H9 (cell line): ENCODE data around the gene SSBP2. TPM values are rescaled to one million over a fixed set of nuclear protein-coding genes. Genes with fewer than 3 reads are reported as not detected.

ENCODE experiments used
- DNase-seq: peaks from one replicate; pipeline ENCODE4 v3.0.0-alpha.2; 2017
- H2AFZ ChIP-seq: one replicate; pipeline ENCODE4 v1.6.1; 2013; ENCODE audit warnings: mild to moderate bottlenecking, low read length, control low read depth, moderate library complexity
- H2AK5ac ChIP-seq: 2 replicates; pipeline ENCODE4 v1.6.1; 2013; ENCODE audit warnings: low read length, control low read depth, mixed read lengths; ENCODE audit not compliant: insufficient read length
- H2BK120ac ChIP-seq: one replicate; pipeline ENCODE4 v1.6.1; 2013; ENCODE audit warnings: low read depth, mild to moderate bottlenecking, low read length, control low read depth, inconsistent platforms; ENCODE audit not compliant: poor library complexity, severe bottlenecking
- H2BK12ac ChIP-seq: 2 replicates; pipeline ENCODE4 v1.6.1; 2013; ENCODE audit warnings: low read length, control low read depth, mixed read lengths, low read depth; ENCODE audit not compliant: insufficient read length
- H2BK15ac ChIP-seq: 2 replicates; pipeline ENCODE4 v1.6.1; 2013; ENCODE audit warnings: low read depth, low read length, control low read depth
- H2BK20ac ChIP-seq: one replicate; pipeline ENCODE4 v1.6.1; 2013; ENCODE audit warnings: low read depth, mild to moderate bottlenecking, low read length, control low read depth, inconsistent platforms; ENCODE audit not compliant: poor library complexity, severe bottlenecking
- H2BK5ac ChIP-seq: 2 replicates; pipeline ENCODE4 v1.6.1; 2013; ENCODE audit warnings: low read length, control low read depth, mixed read lengths; ENCODE audit not compliant: insufficient read length
- H3K14ac ChIP-seq: 2 replicates; pipeline ENCODE4 v1.6.1; 2013; ENCODE audit warnings: low read length, control low read depth; ENCODE audit not compliant: insufficient read depth
- H3K18ac ChIP-seq: 2 replicates; pipeline ENCODE4 v1.6.1; 2013; ENCODE audit warnings: low read depth, mild to moderate bottlenecking, mixed read lengths, low read length, control low read depth; ENCODE audit not compliant: insufficient read length
- H3K23ac ChIP-seq: 2 replicates; pipeline ENCODE4 v1.6.1; 2013; ENCODE audit warnings: low read length, control low read depth, mixed read lengths, low read depth; ENCODE audit not compliant: insufficient read length
- H3K23me2 ChIP-seq: 2 replicates; pipeline ENCODE4 v1.6.1; 2013; ENCODE audit warnings: low read depth, mild to moderate bottlenecking, mixed read lengths, low read length, control low read depth; ENCODE audit not compliant: insufficient read length, poor library complexity, severe bottlenecking
- H3K27ac ChIP-seq: 2 replicates; pipeline ENCODE4 v1.5.1; 2013; ENCODE audit warnings: low read length, control low read depth, mixed read lengths, low read depth; ENCODE audit not compliant: insufficient read length
- H3K27me3 ChIP-seq: 2 replicates; pipeline ENCODE4 v1.6.1; 2013; ENCODE audit warnings: low read length, control low read depth, inconsistent platforms; ENCODE audit not compliant: insufficient read depth
- H3K4ac ChIP-seq: 2 replicates; pipeline ENCODE4 v1.6.1; 2013; ENCODE audit warnings: low read depth, mild to moderate bottlenecking, control low read depth, inconsistent platforms, low read length, moderate library complexity
- H3K4me1 ChIP-seq: 2 replicates; pipeline ENCODE4 v1.6.1; 2013; ENCODE audit warnings: low read length, control low read depth, inconsistent platforms; ENCODE audit not compliant: insufficient read depth
- H3K4me2 ChIP-seq: 2 replicates; pipeline ENCODE4 v1.6.1; 2013; ENCODE audit warnings: low read length, control low read depth, mixed read lengths; ENCODE audit not compliant: insufficient read length, insufficient read depth
- H3K56ac ChIP-seq: 2 replicates; pipeline ENCODE4 v1.6.1; 2013; ENCODE audit warnings: low read depth, mild to moderate bottlenecking, mixed read lengths, low read length, control low read depth; ENCODE audit not compliant: insufficient read length
- H3K79me1 ChIP-seq: 2 replicates; pipeline ENCODE4 v1.6.1; 2013; ENCODE audit warnings: low read depth, mild to moderate bottlenecking, moderate library complexity, low read length, control low read depth, inconsistent platforms; ENCODE audit not compliant: insufficient read depth, poor library complexity, severe bottlenecking
- H3K79me2 ChIP-seq: 2 replicates; pipeline ENCODE4 v1.6.1; 2013; ENCODE audit warnings: low read length, control low read depth, inconsistent platforms; ENCODE audit not compliant: insufficient read depth
- H3K9ac ChIP-seq: 2 replicates; pipeline ENCODE4 v1.6.1; 2013; ENCODE audit warnings: low read length, control low read depth, mixed read lengths; ENCODE audit not compliant: insufficient read length; ENCODE audit errors: extremely low read depth
- H3K9me3 ChIP-seq: one replicate; pipeline ENCODE4 v1.6.1; 2013; ENCODE audit warnings: low read depth, low read length, inconsistent platforms; ENCODE audit not compliant: control insufficient read depth
- H3T11ph ChIP-seq: one replicate; pipeline ENCODE4 v1.6.1; 2013; ENCODE audit warnings: mild to moderate bottlenecking, low read length, control low read depth, inconsistent platforms
- H4K20me1 ChIP-seq: one replicate; pipeline ENCODE4 v1.6.1; 2013; ENCODE audit not compliant: control insufficient read depth, insufficient read length, insufficient read depth
- H4K5ac ChIP-seq: 2 replicates; pipeline ENCODE4 v1.6.1; 2013; ENCODE audit warnings: low read depth, mild to moderate bottlenecking, mixed read lengths, low read length, control low read depth; ENCODE audit not compliant: insufficient read length
- H4K8ac ChIP-seq: replicated peaks from 2 replicates; pipeline ENCODE4 v1.6.1; 2013; ENCODE audit warnings: low read length, control low read depth, mixed read lengths, low read depth; ENCODE audit not compliant: insufficient read length
- H4K91ac ChIP-seq: 2 replicates; pipeline ENCODE4 v1.6.1; 2013; ENCODE audit warnings: low read depth, mild to moderate bottlenecking, moderate library complexity, mixed read lengths, low read length, control low read depth; ENCODE audit not compliant: insufficient read length
- H3K27ac Mint-ChIP-seq, 3 experiments: 2 replicates in 2 of 3; 3 replicates in 1 of 3; pipeline ENCODE4 v1.8.0; 2020 to 2021; ENCODE audit warnings: mixed read lengths in 3 of 3, mild to moderate bottlenecking in 1 of 3, moderate library complexity in 1 of 3
- H3K27me3 Mint-ChIP-seq: 2 replicates; pipeline ENCODE4 v1.8.0; 2021; ENCODE audit warnings: low read depth, mild to moderate bottlenecking, moderate library complexity, mixed read lengths
- H3K36me3 Mint-ChIP-seq, 3 experiments: 2 replicates in 2 of 3; 3 replicates in 1 of 3; pipeline ENCODE4 v1.8.0; 2020 to 2021; ENCODE audit warnings: low read depth in 3 of 3, mixed read lengths in 3 of 3; ENCODE audit not compliant: insufficient read depth in 1 of 3
- H3K4me1 Mint-ChIP-seq, 2 experiments: 2 replicates each; pipeline ENCODE4 v1.8.0; 2020; ENCODE audit warnings: mixed read lengths in 2 of 2
- H3K4me3 Mint-ChIP-seq, 2 experiments: 2 replicates in 1 of 2; 3 replicates in 1 of 2; pipeline ENCODE4 v1.8.0; 2020 to 2021; ENCODE audit warnings: mild to moderate bottlenecking in 2 of 2, mixed read lengths in 2 of 2, moderate library complexity in 1 of 2
- H3K9me3 Mint-ChIP-seq, 2 experiments: 2 replicates in 1 of 2; 3 replicates in 1 of 2; pipeline ENCODE4 v1.8.0; 2020; ENCODE audit warnings: mild to moderate bottlenecking in 2 of 2, mixed read lengths in 2 of 2, moderate library complexity in 1 of 2
- CTCF ChIP-seq: fragments of 200-600 bp; sonication (generic); conservative IDR thresholded peaks from 3 replicates; pipeline ENCODE4 v1.8.0; 2021; ENCODE audit warnings: antibody characterized with exemption, mild to moderate bottlenecking
- WGBS: extraction: QIAGEN DNeasy Blood & Tissue Kit; methylation state at CpG from one replicate; pipeline ENCODE4 v1.1.7; 2013; ENCODE audit warnings: missing lambda C conversion rate, low lambda C conversion rate, mixed read lengths; ENCODE audit not compliant: insufficient read length; ENCODE audit errors: extremely low coverage; 5-methylcytosine and 5-hydroxymethylcytosine counted together
- total RNA-seq: library from RNA; stranded (reverse); gene quantifications from 2 replicates; pipeline ENCODE4 v1.2.1, GENCODE V29; 2021

Gene SSBP2
- total RNA-seq, 1 experiment from 2014 or later = 35.6 TPM

GRCh38 chr5:81763294-81763928 lies 12.5 kb upstream of the SSBP2 start:
- Histone ChIP-seq H3T11ph (no peak overlapping the region), H2BK12ac (no peak overlapping the region), H3K14ac (no peak overlapping the region), H4K8ac (no peak overlapping the region), H3K4ac (no peak overlapping the region), H4K20me1 (no peaks in the 10 kb centered on the region), H4K91ac (no peak overlapping the region), H3K79me2 (no peaks in the 10 kb centered on the region), H3K18ac (no peak overlapping the region), H2BK120ac (no peak overlapping the region), H3K23me2 (no peaks in the 10 kb centered on the region), H3K9me3 (no peaks in the 10 kb centered on the region), H3K27me3 (no peaks in the 10 kb centered on the region), H2AFZ (no peak overlapping the region), H4K5ac (no peak overlapping the region), H3K79me1 (no peaks in the 10 kb centered on the region), H3K4me1 (peaks cover 4% of the 10 kb centered on the region; the same call in 1 of the 2 replicates), H3K23ac (no peak overlapping the region), H2BK5ac (no peak overlapping the region), H2BK20ac (no peak overlapping the region), H3K27ac (no peak overlapping the region), H3K9ac (no peak overlapping the region), H3K4me2 (no peak overlapping the region), H2AK5ac (no peak overlapping the region), H3K56ac (no peak overlapping the region), H2BK15ac (no peak overlapping the region)
- Mint-ChIP-seq H3K27me3 (no peaks in the 10 kb centered on the region), H3K36me3 (no peaks in the 10 kb centered on the region), H3K4me1 (peaks cover 28 to 32% of the 10 kb centered on the region in 2 experiments), H3K9me3 (no peaks in the 10 kb centered on the region), H3K27ac (no peak overlapping the region; a peak in 1 of 7 replicates), H3K4me3 (no peak overlapping the region)
- DNase-seq = no peak
- WGBS = no CpG with 5 or more reads among the region's 4 CpGs
- no peak for TF ChIP-seq CTCF
